ENCODE measurements around the gene SLC48A1.

The SLC48A1 gene

DNA sequence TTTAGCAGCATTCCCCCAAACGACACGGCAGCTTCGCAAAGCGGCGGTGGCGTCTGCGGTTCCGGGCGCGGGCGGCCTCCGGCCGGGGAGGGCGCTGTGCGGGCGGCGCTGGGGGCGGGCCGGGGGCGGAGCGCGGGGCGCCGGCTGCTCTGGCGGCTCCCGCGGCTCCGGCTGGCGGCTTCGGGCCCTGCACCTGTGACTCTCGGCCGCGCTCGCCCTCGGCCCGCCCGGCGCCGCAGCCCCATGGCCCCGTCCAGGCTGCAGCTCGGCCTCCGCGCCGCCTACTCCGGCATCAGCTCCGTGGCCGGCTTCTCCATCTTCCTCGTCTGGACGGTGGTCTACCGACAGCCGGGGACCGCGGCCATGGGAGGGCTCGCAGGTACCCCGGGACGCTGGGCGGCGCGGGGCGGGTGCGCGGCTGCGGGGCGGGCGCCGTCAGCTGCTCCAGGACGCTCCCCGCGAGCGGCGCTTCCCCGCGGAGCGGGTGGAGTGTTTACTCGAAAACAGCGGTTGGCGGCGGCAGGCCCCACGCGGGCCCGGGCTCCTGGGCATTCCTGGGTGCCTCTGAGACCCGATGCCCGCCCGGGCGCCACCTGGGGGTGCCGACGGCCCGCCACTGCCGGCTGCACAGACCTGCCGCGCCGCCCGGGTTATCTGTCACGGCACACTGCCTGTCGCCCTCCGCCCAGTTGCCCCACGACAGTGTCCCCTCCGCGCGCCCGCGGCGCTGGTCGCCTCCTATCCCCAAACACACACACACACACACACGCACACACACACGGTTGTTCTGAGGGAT lies at the start of gene SLC48A1:
Gene SLC48A1 (plus strand): TSS at position 177 of the 796 bp plus-strand sequence. CDS start 67 bp downstream, at position 244.
- no peak for FAIRE-seq
- peak; percentile 95 for DNase-seq (ENCODE audit: low spot score)

GRCh38 chr12:47725091-47725772 lies 47.8 kb upstream of the SLC48A1 start, which contains the start of gene ENDOU:
Gene ENDOU, minus strand, starts transcription at chr12:47725490. Its CDS starts 77 bp downstream, at chr12:47725413.
- FAIRE-seq, result no peak
- no peak for DNase-seq (ENCODE audit: low spot score)

GRCh38 chr12:47725893-47726292 lies 47.1 kb upstream of the SLC48A1 start:
- no peak for DNase-seq (ENCODE audit: low spot score)

DNA sequence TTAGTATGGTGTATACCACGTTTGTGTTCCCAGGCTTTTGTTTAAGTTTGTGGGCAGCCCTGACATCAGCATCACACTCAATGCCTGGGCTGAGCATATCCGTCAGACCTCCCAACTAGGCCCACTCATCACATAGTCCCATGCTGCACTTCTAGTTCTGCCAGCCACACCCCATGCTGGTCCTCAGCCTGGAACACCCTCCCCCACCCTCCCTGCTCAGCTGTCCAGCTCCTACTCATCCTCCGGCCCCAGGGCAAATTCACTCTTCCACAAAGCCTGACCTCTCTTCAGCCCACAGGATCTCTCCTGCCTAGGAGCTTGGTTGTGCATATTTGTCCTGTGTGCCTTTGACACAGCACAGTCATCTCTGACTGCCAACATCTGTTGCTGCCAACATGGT lies 43.8 kb upstream of the SLC48A1 start:
- FAIRE-seq (no peak), DNase-seq (ENCODE audit: low spot score) (no peak)

More at GRCh38 chr12:47725893-47726292, 47.1 kb upstream of the SLC48A1 start:
- FAIRE-seq, result no peak

DNA sequence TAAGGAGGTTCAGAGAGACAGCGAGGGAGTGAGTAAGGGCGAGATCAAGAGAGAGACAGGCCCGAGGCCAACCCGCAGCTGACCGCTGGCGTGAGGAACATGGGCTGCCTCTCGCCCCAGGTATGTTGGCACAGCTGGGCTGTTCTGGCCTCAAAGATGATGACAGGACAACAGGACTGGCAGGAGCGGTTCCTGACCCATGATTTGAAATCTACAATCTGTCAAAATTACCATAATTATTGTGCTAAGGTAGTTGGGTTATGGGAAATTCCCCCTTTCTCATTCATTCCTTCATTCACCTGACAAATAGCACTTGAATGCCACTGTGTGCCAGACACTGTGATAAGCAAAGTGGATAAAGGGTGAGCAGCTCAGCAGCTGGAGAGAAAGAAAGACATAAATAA lies 42.7 kb upstream of the SLC48A1 start:
- no peak for DNase-seq (ENCODE audit: low spot score)
- FAIRE-seq, result no peak

GRCh38 chr12:47731723-47732122 lies 41.3 kb upstream of the SLC48A1 start:
- DNase-seq (ENCODE audit: low spot score) (no peak), FAIRE-seq (no peak)

- FAIRE-seq (no peak), DNase-seq (ENCODE audit: low spot score) (no peak)
These were observed 40.5 kb upstream of the SLC48A1 start for GRCh38 chr12:47732504-47732903.

- FAIRE-seq (no peak), DNase-seq (ENCODE audit: low spot score) (no peak)
These were observed 39.9 kb upstream of the SLC48A1 start for GRCh38 chr12:47733142-47733541.

GRCh38 chr12:47734725-47735480 lies 38.1 kb upstream of the SLC48A1 start:
- DNase-seq (ENCODE audit: low spot score), result no peak
- FAIRE-seq, result no peak

DNA sequence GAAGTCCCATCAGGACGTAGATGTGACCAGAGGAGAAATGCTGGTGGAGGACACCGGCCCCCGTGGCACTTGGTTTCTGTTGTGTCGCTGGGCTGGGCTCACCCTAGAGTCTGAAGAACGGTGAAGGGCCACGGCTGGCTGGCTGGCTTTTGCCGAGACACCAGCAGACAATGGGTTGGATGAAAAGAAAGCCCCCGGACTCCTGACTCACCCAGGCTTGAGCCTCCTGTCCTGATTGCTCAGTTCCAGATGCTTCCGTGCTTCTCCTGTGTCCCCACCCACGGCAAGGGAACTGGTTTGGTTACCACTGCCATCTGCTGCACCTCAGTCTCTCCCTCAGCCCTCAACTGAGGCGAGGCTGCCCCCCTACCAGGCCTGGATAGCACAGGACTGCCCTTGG lies 37.4 kb upstream of the SLC48A1 start:
- FAIRE-seq (no peak), DNase-seq (ENCODE audit: low spot score) (no peak)

GRCh38 chr12:47736216-47736615 lies 36.8 kb upstream of the SLC48A1 start:
- FAIRE-seq (no peak), DNase-seq (ENCODE audit: low spot score) (no peak)

- FAIRE-seq (no peak), DNase-seq (ENCODE audit: low spot score) (no peak)
These were observed 36.0 kb upstream of the SLC48A1 start for GRCh38 chr12:47736877-47737676.

GRCh38 chr12:47737936-47738594 lies 35.0 kb upstream of the SLC48A1 start:
- FAIRE-seq, result no peak
- DNase-seq (ENCODE audit: low spot score), result no peak

- no peak for FAIRE-seq
- no peak for DNase-seq (ENCODE audit: low spot score)
These were observed 33.7 kb upstream of the SLC48A1 start for GRCh38 chr12:47739297-47739696.

DNA sequence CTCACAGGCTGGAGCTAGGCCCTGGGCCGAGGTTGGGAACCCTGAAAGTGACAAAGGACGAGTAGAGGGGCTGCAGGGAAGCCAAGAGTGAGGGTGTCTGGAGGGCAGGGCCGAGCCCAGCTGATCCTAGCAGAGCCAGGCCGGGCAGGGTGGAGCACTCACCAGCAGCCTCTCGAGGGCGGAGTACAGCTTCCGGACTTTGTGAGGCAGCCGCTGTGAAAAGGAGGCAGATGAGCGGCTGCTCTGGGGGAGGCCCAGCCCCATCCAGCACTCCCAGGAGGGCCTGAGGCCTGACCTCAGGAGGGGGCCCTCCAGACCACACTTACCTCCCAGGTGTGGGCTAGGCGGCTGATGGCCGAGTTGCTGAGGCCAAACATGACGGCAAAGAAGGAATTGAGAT lies 33.1 kb upstream of the SLC48A1 start:
- FAIRE-seq, result no peak

GRCh38 chr12:47740606-47741339 lies 32.3 kb upstream of the SLC48A1 start:
- FAIRE-seq (no peak), DNase-seq (ENCODE audit: low spot score) (no peak)

More for the DNA sequence above, 33.1 kb upstream of the SLC48A1 start:
- DNase-seq (ENCODE audit: low spot score), result no peak

- DNase-seq (ENCODE audit: low spot score), result peak; percentile 87
- peak; percentile 27 for FAIRE-seq
These were observed 31.7 kb upstream of the SLC48A1 start for GRCh38 chr12:47741340-47741703.

GRCh38 chr12:47742253-47742825 lies 30.7 kb upstream of the SLC48A1 start:
- FAIRE-seq, result peak; percentile 83
- peak; percentile 62 for DNase-seq (ENCODE audit: low spot score)

GRCh38 chr12:47743311-47743860 lies 29.7 kb upstream of the SLC48A1 start:
- FAIRE-seq, result no peak
- no peak for DNase-seq (ENCODE audit: low spot score)
